Sigmoid colon (tissue), 4 donors: Measurements from ENCODE around the gene FAM227A.

Source experiments
- CTCF ChIP-seq, 4 experiments: fragments of 450-650 bp in 3 of 4; fragments of 200-600 bp in 1 of 4; IDR thresholded peaks; one replicate each; pipeline ENCODE4 v1.5.1; 2016 to 2019; ENCODE audit warnings: antibody characterized with exemption in 4 of 4, mild to moderate bottlenecking in 3 of 4, moderate library complexity in 2 of 4
- EP300 ChIP-seq, 4 donors: sonication (generic); formaldehyde crosslinking; IDR thresholded peaks; one replicate each; pipeline ENCODE4 v1.6.1; 2017; ENCODE audit warnings: antibody characterized with exemption in 4 of 4
- POLR2A ChIP-seq, 2 donors: fragments of 450-650 bp; IDR thresholded peaks; one replicate each; pipeline ENCODE4 v1.6.1; 2016; ENCODE audit warnings: antibody characterized with exemption in 2 of 2, mild to moderate bottlenecking in 2 of 2, moderate library complexity in 2 of 2
- POLR2AphosphoS5 ChIP-seq, 4 donors: sonication (generic); formaldehyde crosslinking; IDR thresholded peaks; one replicate each; pipeline ENCODE4 v1.6.1; 2017; ENCODE audit warnings: antibody characterized with exemption in 4 of 4

DNA sequence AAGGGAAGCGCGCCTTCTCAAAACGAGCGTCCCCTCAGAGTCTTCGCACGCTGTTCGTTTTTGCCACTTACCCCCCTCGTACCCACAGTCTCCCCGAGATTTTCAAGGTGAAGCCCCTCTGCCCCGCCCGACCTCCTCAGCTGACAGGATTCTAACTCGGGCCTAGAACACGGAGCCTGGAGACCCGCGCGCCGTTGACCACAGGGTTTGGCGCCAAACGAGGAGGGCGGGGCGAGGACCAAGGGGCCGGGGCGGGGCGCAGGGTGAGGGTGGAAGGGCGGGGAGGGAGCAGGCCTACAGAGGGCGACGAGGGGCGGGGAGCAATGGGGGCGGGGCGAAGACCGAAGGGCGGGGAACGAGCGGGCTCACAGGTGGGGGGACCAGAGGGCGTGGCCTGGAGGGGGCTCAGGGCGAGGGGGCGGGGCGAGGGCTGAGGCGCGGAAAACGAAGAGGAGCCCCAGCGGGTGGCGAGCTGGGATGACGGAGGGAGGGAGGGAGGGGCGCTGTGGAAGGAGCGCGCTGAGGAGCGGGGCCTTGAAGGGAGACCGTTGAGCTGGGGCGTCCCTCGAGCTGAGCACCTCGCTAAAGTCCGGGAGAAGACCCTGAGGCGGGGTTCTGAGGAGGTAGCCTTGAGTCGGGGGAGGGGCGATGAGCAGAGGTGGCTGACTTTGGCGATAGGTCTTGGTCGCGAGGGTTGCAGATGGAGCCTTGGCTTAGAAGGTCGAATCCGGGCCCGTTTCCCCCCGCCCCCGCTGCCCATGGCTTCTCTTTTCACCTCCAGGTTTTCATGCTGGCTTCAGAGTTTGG is 86.0 kb downstream of the FAM227A start, which contains the start of gene DMC1:
- no peak for TF ChIP-seq CTCF (IDR thresholded peaks at IDR 0.05)
- TF ChIP-seq POLR2A (IDR thresholded peaks at IDR 0.05) = peak in 1 of 2 donors; percentile 16
- peak; percentile 75 to 83 (median 77) for TF ChIP-seq POLR2AphosphoS5 (IDR thresholded peaks at IDR 0.05)
- no peak for TF ChIP-seq EP300 (IDR thresholded peaks at IDR 0.05)
